GM18868 (cell line): Measurements from ENCODE around the gene SACS.
"Not testable (repeated sequence)": the region's sequence is repeated elsewhere in the genome, so short reads cannot be mapped to it uniquely, and the experiment has no call there.

Experiments used
- ATAC-seq: cut with Tn5 transposase; IDR thresholded peaks from one replicate; pipeline ENCODE4 v1.9.1; 2021; ENCODE audit warnings: mild to moderate bottlenecking, moderate library complexity; ENCODE audit not compliant: unreplicated experiment

SACS gene

GRCh38 chr13:23455401-23456185 is 22.1 kb upstream of the SACS start:
- no peak for ATAC-seq

- no peak for ATAC-seq
Measured at GRCh38 chr13:23453132-23453531, 19.6 kb upstream of the SACS start.

GRCh38 chr13:23450340-23451046 is 17.0 kb upstream of the SACS start:
- ATAC-seq = no peak

GRCh38 chr13:23449398-23450162 is 16.1 kb upstream of the SACS start:
- ATAC-seq = no peak

- ATAC-seq = no peak
Measured at GRCh38 chr13:23447927-23448326, 14.4 kb upstream of the SACS start.

GRCh38 chr13:23445794-23446193 is 12.3 kb upstream of the SACS start:
- ATAC-seq = no peak

GRCh38 chr13:23443878-23444277 is 10.4 kb upstream of the SACS start:
- no peak for ATAC-seq

- no peak for ATAC-seq
Measured at GRCh38 chr13:23443110-23443509, 9.6 kb upstream of the SACS start.

- no peak for ATAC-seq
Measured at GRCh38 chr13:23440821-23441618, 7.5 kb upstream of the SACS start.

GRCh38 chr13:23440324-23440723 is 6.8 kb upstream of the SACS start:
- ATAC-seq = not testable (repeated sequence)

GRCh38 chr13:23437916-23438315 is 4.4 kb upstream of the SACS start:
- no peak for ATAC-seq

- no peak for ATAC-seq
Measured at GRCh38 chr13:23436680-23437079, 3.2 kb upstream of the SACS start.

GRCh38 chr13:23434491-23434890 is 989 bp upstream of the SACS start:
- no peak for ATAC-seq

- ATAC-seq = no peak
Measured at GRCh38 chr13:23432626-23433025, 876 bp downstream of the SACS start.

GRCh38 chr13:23430664-23431063 is 2.8 kb downstream of the SACS start:
- ATAC-seq = no peak

- no peak for ATAC-seq
Measured at GRCh38 chr13:23427881-23428528, 5.5 kb downstream of the SACS start.

GRCh38 chr13:23427342-23427843 is 6.1 kb downstream of the SACS start:
- no peak for ATAC-seq

GRCh38 chr13:23421596-23421995 is 11.9 kb downstream of the SACS start:
- ATAC-seq = no peak

- no peak for ATAC-seq
Measured at GRCh38 chr13:23418776-23419683, 14.5 kb downstream of the SACS start.
